ENCODE results near the gene FAM81B.

DNA sequence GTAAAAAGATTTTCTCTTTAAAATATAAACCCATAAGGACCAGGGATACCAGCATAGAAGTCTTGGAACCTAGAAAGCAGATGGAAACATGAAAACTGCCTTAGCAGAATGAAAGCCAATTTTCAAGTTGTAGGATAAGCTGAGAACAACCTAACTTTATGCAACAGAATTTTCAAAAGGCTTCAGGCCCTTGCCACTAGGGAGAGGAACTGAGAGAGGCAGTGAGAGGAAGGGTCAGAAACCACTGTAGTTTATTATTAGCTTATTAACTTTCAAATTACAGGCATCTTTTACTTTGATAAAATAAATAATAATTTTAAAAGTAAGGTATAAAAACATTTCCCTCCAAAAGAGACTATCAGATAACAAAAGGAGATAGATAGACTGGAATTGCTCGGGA, 33.4 kb downstream of the FAM81B start:
- TF ChIP-seq EZH2 (IDR thresholded peaks at IDR 0.05; ENCODE audit: insufficient read depth, poor library complexity, severe bottlenecking) (no peak), EZH2phosphoT487 (IDR thresholded peaks at IDR 0.05; ENCODE audit: insufficient read depth, low read depth) (no peak)
